ENCODE results near the gene TOE1. TPM values are rescaled to one million over a fixed set of nuclear protein-coding genes. Genes with fewer than 3 reads are reported as not detected.

Gene TOE1
- total and polyA plus RNA-seq, 9 of the 15 experiments (the other 6 are each of a cell fraction or from before 2014, with no cell fraction given) = 32.1 to 85.7 (median 38.0) TPM

DNA sequence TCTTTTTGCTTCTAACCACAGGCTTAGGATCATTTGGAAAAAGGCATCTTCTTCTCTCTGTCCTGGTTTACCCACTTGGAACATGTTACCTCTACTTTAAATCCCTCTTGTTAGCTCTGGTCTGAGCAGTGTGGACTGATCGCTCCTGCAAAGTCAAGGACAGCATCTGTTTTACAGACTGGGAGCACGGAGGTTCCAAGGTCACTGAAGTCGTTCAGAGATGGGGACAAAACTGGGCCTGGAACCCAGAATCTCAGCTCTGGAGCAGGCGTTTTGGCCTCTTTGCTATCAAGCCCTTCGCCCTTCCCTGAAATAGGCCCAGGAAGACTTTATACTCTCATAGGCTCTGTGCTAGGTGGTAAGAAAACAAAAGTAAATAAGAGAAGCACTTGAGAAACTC, 11.5 kb downstream of the TOE1 start:
- Histone ChIP-seq H3K27ac (ENCODE audit: extremely low read depth, low read depth, low read length) (no peak overlapping the region), H3K36me3 (ENCODE audit: control insufficient read depth, insufficient read depth, low read length) (no peaks in the 10 kb centered on the region), H3K27me3 (ENCODE audit: control insufficient read depth in 2 of 2, insufficient read depth in 2 of 2, low read length in 2 of 2) (no peaks in the 10 kb centered on the region), H3K4me1 (replicated peaks in 1 of 2; ENCODE audit: control insufficient read depth in 2 of 2, insufficient read depth in 2 of 2, low read length in 2 of 2) (peaks cover 4 to 5% of the 10 kb centered on the region in 2 experiments; a peak in 2 of 5 replicates), H2AFZ (ENCODE audit: low read depth, low read length) (peak overlapping the region; percentile 37), H3K9me3 (replicated peaks; ENCODE audit: control insufficient read depth, insufficient read depth, low read depth, low read length) (no peaks in the 10 kb centered on the region), H3K79me2 (ENCODE audit: control insufficient read depth, insufficient read depth, low read length) (no peaks in the 10 kb centered on the region), H3K9ac (ENCODE audit: insufficient read depth in 1 of 2, low read depth in 2 of 2, low read length in 2 of 2) (no peak overlapping the region), H3K4me3 (no peak overlapping the region), H3K4me2 (ENCODE audit: insufficient read depth, low read length) (no peak overlapping the region), H4K20me1 (replicated peaks; ENCODE audit: control insufficient read depth, insufficient read depth, low read length) (no peaks in the 10 kb centered on the region), H3K9me1 (ENCODE audit: control insufficient read depth, insufficient read depth, low read length) (no peaks in the 10 kb centered on the region)
- intact Hi-C loops (cut with micrococcal nuclease) = no loop called here
- in situ Hi-C loops (cut with MboI) = no loop called here
- ChIA-PET POLR2A (interaction anchor here (1.1 to 15.6 kb wide), 5 partner anchors 4 to 532 kb away, joined by 3 to 226 read pairs (median 5); partner anchors contain the start of genes MUTYH and TOE1), CTCF (ENCODE audit: low intra/inter-chr PET ratio) (no interaction called here)
- ATAC-seq (no peak), FAIRE-seq (no peak), DNase-seq (ENCODE audit: extremely low read depth in 1 of 4, low spot score in 3 of 4) (no peak)
- WGBS (ENCODE audit: insufficient coverage, low coverage, missing lambda C conversion rate) = 56% methylated on average over 5 of the region's 5 CpGs
- BruUV-seq (replicated peaks) = no TSS peak
- no peak for TF ChIP-seq ETV6 (IDR thresholded peaks at IDR 0.05; ENCODE audit: borderline replicate concordance in 1 of 2, low read depth in 2 of 2, low read length in 1 of 2)
- TF ChIP-seq ETV6 (CRISPR knock-in tag; IDR thresholded peaks at IDR 0.05; ENCODE audit: borderline replicate concordance) = no peak
- no peak for TF ChIP-seq GATAD2A (IDR thresholded peaks at IDR 0.05)
- TF ChIP-seq ETS2 (tag; IDR thresholded peaks at IDR 0.05; ENCODE audit: borderline replicate concordance, poor library complexity, severe bottlenecking) = no peak
- TF ChIP-seq SMARCC2 (IDR thresholded peaks at IDR 0.05; ENCODE audit: low read depth) = no peak
- no peak for TF ChIP-seq FOXA3 (CRISPR knock-in tag; conservative IDR thresholded peaks at IDR 0.05 in 1 of 2, IDR thresholded peaks at IDR 0.05 in 1 of 2)
- no peak for TF ChIP-seq ZFPM2 (CRISPR knock-in tag; IDR thresholded peaks at IDR 0.05)
- no peak for TF ChIP-seq SMAD1 (IDR thresholded peaks at IDR 0.05; ENCODE audit: low read depth, low read length, partially characterized antibody)
- TF ChIP-seq MYBL2 (IDR thresholded peaks at IDR 0.05; ENCODE audit: low read depth) = no peak
- no peak for TF ChIP-seq MYBL2 (CRISPR knock-in tag; IDR thresholded peaks at IDR 0.05; ENCODE audit: borderline replicate concordance)
- TF ChIP-seq, protein P1, sequence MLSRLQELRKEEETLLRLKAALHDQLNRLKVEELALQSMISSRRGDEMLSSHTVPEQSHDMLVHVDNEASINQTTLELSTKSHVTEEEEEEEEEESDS (CRISPR knock-in tag; IDR thresholded peaks at IDR 0.05) = no peak
- TF ChIP-seq, protein P2, sequence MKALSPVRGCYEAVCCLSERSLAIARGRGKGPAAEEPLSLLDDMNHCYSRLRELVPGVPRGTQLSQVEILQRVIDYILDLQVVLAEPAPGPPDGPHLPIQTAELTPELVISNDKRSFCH (CRISPR knock-in tag; IDR thresholded peaks at IDR 0.05) = no peak
- TF ChIP-seq, protein P2 (tag; IDR thresholded peaks at IDR 0.05) = no peak
- TF ChIP-seq ZNF184 (CRISPR knock-in tag; IDR thresholded peaks at IDR 0.05) = no peak
- no peak for TF ChIP-seq ZNF197 (CRISPR knock-in tag; IDR thresholded peaks at IDR 0.05; ENCODE audit: low read depth)
- TF ChIP-seq POLR2AphosphoS5 (IDR thresholded peaks at IDR 0.05; ENCODE audit: control insufficient read depth, insufficient read depth, low read depth, low read length) = no peak
- no peak for TF ChIP-seq KHSRP (IDR thresholded peaks at IDR 0.05)

Measured in K562 (cell line).